HG03432 (cell line): ENCODE results near the gene LRP2.

Source experiments
- ATAC-seq: cut with Tn5 transposase; IDR thresholded peaks from one replicate; pipeline ENCODE4 v1.9.1; 2021; ENCODE audit warnings: mild to moderate bottlenecking, moderate library complexity; ENCODE audit not compliant: unreplicated experiment

LRP2 gene

DNA sequence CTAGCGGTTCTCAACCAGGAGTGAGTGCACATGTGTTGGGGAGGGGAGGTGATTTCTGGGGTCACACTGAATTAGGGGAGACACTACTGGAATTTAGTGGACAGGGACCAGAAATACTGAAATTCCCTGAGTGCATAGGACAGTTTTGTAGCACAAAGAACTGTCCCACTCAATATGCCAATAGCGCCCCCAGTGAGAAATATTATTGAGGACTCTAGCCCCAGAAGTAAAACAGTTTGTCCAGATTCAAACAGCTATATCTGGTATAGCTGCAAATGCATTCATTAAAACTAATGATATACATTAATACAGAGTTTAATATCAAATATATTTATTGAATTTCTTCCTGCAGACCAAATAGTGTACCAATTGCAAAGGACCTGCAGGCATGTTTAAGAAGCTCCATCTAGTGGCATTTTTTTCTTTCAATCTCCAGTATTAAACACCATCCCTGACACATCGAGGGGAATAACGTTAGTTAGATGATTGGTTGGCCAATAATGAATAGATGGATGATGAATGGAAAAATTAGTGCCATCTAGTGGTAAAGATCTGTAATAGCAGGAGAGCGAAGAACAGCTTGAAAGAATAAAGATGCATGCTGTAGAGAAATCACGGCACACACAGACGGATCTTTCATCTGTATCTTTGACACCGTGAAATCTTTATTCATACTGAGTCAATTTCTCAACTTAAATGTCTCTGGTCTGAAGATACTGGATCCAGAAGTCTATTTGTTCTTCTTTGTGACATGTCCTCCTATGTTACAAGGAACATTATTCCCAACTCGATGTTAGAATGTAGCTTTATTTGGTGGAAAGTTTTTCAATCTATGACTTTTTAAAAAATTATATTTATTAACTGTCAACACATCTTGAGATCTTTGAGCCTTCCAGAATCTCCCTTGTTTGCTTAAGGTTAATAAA lies 230.5 kb downstream of the LRP2 start:
- ATAC-seq = peak; percentile 86

DNA sequence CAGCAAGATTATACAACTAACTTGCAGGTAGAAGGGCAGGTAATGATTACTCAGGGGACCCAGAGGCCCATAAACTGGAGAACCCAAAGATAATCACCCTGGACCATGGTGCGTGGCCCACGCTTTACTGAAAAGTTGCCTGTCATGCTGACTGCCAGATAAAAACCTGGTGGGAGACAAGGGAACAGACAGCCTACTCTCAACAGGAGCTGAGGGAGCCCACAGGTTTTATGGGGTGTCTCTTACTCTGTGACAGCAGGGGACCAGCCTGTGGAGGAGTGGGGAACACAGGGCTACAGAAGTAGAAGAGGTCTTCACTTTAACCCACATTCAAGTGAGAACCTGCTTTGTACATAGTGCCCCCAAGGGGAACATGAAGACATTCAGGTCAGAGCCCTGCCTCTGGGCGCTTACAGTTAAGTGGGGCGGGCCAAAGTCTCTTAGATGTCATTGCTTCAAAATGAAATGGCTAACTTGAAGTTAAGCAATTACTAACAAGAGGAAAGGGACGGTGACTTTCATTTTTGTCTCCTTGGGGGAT lies 232.6 kb downstream of the LRP2 start:
- ATAC-seq = no peak

DNA sequence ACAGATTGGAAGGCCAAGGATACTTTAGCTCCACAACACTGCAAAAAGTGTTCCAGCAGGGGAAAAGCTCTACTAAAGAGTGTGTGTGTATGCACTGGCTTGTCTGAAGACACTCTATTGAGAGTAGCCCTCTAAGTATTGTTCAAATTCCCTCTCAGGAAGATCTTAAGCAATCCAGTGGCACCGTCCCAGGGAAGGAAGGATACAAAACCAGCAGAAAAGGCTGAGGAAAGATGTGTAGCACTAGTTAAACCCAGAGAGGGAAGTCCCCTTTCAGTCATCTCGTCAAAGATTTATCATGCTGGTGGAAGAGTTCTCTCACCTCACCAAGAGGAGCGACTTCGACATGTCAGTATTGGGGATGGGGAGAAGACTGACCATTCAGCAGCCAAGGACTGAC lies 242.5 kb downstream of the LRP2 start:
- ATAC-seq = no peak

DNA sequence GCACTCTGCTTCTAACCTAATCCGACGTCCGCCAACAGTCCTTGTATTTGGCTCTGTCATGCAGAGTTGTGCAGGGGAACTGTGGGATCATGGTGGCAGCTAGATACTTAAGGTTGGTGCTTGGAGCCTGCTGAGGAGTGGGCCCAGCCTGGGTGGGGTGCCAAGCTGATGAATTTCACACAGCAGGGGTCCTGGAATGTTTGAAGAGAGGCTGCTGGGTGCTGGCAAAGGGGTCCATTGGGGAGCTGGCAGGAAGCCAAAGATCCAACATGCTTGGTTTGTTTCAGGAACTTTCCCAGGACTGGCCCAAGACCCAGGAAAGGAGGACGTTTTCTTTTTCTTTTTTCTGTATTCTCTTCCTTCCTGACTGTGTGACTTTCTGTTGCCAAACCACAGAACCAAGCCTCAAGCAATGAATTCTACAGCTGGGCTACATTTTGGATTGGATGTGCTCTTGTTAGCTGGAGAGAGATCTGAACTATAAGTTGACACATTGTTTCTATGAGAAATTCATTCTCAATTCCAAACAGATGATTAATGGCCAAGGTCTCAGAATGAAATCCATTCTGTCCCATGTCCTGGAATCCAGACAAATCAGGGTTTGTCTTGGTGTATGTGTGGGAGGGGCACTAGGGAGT lies 243.1 kb downstream of the LRP2 start:
- no peak for ATAC-seq

DNA sequence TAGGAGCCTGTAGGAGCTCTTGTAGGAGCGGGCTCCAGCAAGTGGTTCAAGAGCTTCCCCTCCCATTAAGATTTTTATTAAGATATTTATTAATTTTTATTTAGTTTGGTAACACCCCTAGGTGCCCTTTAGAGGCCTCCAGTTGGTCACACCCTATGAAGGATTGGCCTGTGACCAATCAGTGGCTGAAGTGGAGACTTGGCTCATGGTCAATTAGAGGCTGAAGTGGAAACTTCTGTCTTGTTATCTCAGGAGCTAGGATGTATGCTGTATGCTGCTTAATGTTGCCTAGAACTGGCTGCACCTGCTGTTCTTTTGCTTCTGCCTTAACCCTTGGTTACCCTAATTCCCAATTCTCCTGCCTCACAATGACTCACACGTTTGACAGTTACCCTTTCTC lies 244.3 kb downstream of the LRP2 start:
- ATAC-seq = no peak

DNA sequence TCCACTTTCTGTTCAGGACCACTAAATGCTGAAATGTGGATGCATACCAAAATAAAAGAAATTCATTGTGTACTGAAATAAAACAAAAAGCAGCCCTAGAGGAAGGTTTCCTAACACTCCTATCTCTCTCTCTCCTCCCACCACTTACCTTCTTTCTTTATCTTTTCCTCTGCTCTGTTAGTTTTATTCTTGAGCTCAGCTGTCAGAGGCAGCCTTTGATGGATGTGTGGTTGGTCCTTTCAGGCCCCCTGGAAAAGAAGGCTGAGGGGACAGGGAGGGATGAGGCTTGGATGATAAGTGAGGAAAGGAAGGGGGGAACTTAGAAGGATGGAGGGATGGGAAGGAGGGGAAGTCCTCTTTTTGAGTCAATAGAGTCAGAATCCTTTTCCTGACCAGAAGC lies 245.3 kb downstream of the LRP2 start:
- no peak for ATAC-seq

DNA sequence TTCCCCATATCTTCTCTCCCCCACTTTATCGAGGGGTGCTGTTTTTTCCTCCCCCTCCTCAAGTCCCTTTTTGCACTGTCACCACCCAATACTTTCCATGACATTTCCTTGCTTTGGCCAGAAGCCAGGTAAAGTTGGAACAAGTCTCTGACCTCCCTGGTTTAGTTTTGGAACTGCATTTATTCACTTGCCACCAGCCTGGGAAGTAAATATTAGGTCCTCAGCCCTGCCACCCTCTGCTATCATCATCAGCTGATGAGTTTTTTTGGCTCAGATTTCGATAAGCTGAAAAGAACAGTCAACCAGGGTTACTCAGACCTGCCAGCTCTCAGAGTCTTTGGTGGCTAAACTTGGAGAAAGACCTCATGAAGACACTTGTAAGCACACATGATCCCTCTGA lies 246.0 kb downstream of the LRP2 start:
- no peak for ATAC-seq

DNA sequence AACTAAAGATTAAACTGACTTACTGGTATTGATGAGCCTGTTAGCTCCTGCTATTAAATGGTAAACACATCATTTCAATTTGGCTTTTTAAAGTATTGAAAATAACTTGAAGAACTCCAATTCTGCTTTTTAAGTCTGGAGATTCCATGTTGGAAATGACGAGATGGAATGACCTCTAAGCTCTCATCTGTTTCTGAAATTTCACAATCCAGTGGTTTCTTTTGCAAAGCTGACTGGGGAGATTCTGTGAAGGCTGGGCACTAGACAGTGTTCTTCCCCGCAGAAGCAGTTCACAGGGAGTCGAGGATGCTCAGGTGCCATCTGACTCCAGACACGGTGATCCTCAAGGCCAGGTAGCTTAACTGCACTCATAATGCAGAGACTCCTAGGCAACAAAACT lies 248.3 kb downstream of the LRP2 start:
- ATAC-seq = no peak

DNA sequence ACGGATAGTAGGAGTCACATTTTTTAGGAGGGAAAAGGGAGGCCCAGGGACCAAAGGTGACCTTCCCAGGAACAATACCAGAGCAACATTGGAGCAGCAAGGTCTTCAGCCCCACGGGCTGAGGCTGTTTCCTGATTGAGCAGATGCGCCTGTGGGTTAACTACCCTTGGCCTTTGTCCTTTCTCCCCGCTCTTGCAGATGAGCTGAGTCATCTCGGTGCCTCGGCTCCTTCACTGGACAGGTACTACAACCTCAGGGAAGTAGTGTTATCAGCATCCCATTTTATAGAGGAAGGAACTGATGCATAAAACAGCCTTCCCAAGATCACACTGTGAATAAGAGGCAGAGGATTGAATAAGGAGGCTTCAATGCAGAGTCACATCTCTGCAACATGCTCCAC lies 249.5 kb downstream of the LRP2 start:
- no peak for ATAC-seq

DNA sequence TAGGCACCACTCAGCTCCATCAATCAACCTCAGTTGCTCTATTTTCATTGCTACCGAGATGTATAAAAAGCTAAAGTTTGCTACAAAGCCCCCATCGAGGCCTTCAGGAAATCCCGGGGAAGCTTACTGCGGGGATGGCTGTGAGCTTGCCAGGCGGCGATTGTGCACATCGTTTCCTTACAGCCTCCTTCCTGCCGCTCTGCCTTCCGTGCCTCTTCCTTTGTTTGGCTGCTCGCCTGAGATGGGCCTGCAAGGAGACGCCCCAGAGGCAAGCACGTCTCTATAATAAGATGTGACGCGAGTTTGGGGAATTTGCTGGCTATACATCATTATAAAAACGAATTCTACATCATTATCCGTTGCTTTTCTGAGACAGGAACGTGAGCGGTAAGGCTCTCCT lies 251.4 kb downstream of the LRP2 start:
- ATAC-seq = no peak

DNA sequence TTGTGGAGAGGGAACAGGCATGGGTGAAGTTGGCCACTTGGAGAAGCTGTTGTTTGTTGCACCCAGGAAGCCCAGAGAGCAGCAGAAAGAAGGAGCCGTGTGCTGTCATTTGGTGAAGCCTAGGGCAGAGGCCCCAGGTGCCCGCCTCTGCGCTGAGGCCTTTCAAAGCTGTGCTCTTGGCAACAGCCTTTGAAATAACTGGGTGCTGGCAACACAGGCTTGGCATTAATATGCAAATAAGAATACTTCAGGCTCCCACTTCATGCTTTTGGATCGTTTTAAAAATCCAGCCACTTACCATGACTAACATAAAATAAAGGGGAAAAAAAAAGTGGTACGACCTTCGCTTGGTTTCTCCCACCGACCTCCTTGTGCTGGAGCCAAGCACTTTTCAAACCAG lies 251.9 kb downstream of the LRP2 start:
- no peak for ATAC-seq

DNA sequence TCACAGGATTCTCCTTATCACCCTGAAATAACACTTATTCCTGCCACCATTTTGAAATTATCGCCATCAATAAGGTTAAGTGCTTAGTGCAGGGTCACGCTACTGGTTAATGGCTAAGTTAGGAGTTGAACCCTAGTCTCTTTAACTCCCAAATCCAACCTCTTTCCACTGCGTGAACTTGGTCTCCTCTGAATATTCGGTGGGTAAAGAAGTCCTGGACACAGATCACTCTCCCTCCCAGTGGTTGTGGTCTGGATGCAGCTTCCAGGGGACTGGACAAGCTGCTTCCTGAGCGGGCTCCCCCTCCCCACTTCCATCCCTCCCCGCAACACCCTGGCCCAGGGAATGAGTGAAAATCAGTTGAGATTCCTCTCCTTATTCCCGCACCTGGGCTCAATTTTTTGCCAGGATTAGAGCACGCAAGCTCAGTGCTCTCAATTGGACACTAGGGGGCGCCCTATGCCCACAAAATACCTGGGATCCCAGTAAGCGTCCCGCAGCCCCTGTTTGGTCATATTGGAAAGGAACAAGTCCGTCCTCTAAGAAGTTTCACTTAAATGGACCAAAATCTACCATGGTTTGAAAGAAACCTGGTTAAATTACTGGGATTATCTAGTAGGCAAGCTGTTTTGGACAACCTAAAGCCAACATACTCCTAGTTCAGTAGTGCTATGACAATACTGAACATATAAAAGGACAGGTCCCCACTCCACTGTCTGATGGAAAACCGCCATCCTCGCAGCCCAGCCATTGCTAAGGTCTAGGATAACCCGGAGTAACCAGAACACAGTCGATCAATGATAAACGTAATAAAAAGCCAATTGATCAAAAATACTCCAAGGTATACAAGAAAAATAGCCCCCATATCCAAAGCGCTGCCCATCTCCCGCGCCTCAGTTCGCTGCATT lies 252.6 kb downstream of the LRP2 start:
- ATAC-seq = peak; percentile 62

DNA sequence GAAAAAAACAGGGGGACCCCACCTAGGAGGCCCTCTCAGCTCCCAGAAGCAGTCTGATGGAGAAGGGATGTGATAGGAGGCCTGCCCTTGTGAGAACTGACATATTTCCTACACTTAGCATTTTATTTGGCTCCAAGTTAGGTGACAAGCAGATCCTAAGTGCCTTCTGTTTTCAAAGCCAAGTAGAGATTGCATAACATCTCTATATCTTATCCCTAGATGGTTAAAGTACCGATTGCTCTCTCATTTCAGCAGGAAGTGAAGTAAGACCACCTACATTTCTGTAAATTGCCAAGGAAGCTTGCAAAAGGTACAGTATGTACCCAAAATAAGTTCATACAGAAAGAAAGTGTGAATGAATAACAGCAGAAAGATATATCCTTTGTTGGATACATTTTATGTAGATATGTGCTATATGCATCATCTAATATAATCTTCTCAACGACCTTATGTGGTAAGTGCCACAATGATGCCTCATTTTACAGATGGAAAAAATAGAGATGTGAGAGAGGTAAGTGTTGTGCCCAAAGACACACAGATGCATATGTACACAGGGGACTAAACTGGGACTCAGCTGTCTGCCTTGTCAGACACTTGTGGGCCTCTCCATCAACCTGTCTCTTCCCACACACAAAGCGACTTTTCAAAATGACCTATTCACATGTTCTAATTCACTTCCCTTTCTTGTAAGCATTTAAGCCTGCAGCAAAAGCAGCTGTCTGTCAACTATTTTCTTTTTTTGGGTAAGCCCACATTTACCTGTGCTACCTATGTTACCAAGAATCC lies 254.0 kb downstream of the LRP2 start:
- ATAC-seq = no peak

DNA sequence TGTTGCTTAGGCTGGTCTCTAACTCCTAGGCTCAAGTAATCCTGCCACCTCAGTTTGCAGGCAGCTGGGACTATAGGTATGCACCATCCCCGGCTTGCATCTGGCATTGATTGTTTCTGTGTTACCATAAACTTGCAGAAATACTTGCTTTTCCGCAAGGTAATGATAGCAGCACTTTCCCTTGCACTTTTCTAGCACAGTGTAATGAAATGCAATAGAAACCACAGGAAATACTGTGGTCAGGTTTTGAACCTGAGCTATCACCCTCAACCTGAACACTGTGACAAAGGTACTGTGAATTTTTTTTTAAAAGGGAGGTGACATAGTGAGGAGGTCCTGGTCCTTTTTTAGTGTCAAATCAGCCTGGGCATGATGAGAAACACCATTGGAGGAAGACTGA lies 254.7 kb downstream of the LRP2 start:
- peak; percentile 81 for ATAC-seq

DNA sequence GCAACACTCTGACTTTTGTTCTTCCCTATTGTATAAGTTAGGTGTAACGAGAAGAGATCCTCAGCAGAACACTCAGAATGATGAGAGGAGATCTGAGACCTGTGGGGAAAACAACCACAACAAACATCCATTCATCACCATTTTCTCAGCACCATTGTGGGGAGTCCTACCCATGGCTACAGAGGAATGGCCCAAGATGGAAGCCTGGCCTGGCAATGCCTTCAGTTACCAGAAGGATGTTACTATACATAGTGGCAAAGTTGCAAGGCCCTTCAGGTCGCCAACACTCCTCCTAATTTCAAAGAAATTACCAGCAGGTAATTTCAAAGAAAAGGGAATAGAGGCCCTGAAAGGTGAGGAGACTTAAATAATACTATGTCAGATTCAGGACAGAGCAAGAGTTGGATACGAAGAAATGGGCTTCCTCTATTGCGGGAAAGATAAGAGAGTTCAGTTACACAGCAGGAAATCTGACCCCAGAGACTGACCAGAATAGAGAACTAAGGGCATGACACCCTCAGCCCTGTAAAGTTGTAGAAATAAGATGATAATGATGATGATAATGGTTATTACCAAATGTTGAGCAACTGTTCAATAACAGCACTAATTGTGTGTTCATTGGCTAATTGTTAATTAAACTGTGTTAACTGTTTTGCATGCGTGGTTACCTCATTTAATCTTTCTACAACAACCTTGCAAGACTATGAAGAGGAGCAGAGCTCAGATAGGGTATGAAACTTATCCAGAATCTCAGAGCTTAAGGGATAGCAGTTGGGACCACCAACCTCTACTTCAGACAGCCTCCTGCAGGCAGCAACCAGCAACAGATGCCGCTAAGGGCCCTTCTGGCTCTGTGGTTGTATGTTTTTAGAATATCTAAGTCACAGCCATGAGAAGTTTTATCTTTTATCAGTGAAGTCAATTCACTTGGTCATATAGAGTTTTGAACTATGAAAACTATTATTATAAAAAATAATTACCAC lies 255.5 kb downstream of the LRP2 start:
- ATAC-seq = no peak

DNA sequence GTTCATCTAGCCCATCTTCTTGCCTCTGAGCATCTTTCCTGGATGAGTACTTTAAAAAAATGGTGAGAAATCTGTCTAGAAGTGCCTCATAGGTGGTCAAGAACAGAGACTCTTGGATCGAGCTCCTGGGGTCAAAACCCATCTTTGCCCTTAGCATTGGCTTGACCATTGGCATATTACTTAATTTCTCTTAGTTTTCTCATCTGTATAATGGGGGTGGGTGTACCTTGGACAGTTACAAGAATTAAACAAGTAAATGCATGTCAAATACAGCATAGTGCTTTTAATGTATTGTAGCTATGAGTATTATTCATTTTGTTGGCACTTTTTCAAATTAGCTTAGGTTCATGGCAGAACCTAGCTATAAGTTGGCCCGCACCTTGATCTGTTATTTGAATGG lies 256.2 kb downstream of the LRP2 start:
- no peak for ATAC-seq

DNA sequence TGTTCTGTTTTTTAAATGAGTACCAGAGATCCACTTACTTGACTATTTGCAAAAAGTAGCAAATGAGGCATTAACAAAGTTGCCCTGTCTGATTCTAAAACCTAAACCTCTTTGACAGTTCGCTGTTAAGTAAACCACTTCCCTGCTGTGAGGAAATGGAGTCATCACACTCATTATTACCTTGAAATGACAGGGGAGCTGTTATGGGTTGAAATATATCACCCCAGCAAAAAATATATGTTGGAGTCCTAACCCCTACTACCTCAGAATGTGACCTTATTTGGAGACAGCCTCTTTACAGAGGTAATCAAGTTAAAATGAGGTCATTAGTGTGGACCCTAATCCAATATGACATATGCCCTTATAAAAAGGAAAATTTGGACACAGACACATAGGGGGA lies 256.9 kb downstream of the LRP2 start:
- no peak for ATAC-seq

DNA sequence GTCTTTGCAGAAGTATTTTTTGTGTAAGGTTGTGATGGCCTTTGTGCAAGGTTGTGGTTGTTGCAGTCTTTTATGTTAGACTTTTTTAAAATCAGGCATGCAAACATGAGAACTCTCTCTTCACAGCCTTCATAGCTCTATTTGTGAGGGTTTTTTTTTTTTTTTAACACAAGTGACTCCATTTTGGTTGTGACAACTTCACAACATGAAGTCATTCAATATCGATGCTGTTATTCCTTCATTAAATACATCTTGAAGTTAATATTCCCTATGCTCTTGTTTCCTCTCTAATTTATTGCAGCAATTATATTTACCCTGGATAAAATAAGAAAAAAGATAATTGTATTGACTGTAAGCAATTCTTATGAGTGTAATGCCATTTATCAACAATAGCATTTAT lies 257.5 kb downstream of the LRP2 start:
- no peak for ATAC-seq

DNA sequence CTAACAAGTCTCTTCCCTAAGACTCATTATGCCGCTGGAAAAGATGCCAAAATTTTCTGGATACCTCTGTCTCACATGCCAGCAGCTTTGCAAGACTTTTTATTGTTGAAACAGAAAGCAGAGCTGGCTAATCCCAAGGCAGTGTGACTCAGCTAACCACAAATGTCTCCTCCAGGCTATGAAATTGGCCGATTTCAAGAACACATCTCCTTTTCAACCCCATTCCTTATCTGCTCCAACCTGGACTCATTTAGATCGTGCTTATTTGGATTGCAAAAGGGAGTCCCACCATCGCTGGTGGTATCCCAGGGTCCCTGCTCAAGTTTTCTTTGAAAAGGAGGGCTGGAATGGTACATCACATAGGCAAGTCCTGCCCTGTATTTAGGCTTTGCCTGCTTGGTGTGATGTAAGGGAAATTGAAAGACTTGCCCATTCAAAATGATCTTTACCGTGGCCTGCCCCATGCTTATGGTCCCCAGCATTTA lies 266.7 kb downstream of the LRP2 start:
- ATAC-seq = peak; percentile 57
